Measurements from ENCODE around the gene ELF1.

GRCh38 chr13:41019578-41020347, 647 bp upstream of the ELF1 start:
- TF ChIP-seq POLR2A (IDR thresholded peaks at IDR 0.05) (no peak), CTCF (IDR thresholded peaks at IDR 0.05) (no peak), POLR2AphosphoS5 (IDR thresholded peaks at IDR 0.05) (no peak)
